Measurements from ENCODE around the gene NALCN. TPM values are rescaled to one million over a fixed set of nuclear protein-coding genes. Genes with fewer than 3 reads are reported as not detected.

Gene NALCN
- total RNA-seq, 3 donors from 2014 or later = 0.80 to 12.1 (median 1.6) TPM

GRCh38 chr13:101190976-101191375 lies 225.3 kb downstream of the NALCN start:
- no peak overlapping the region for H3K27ac ChIP-seq
- no peak for TF ChIP-seq POLR2A (IDR thresholded peaks at IDR 0.05)
- no peak for TF ChIP-seq CTCF (IDR thresholded peaks at IDR 0.05)
- TF ChIP-seq POLR2AphosphoS5 (IDR thresholded peaks at IDR 0.05) = no peak
- no peaks in the 10 kb centered on the region for H3K9me3 ChIP-seq
- H3K36me3 ChIP-seq = no peaks in the 10 kb centered on the region
- H3K4me1 ChIP-seq = no peaks in the 10 kb centered on the region
- no peaks in the 10 kb centered on the region for H3K27me3 ChIP-seq
- DNase-seq (ENCODE audit: low spot score in 2 of 2) = no peak
- H3K4me3 ChIP-seq = no peak overlapping the region
- intact Hi-C loops (cut with DNase I; ENCODE audit: low total_unique reads) = no loop called here

GRCh38 chr13:101190337-101190736 lies 226.0 kb downstream of the NALCN start:
- TF ChIP-seq CTCF (IDR thresholded peaks at IDR 0.05) (no peak), POLR2AphosphoS5 (IDR thresholded peaks at IDR 0.05) (no peak), POLR2A (IDR thresholded peaks at IDR 0.05) (no peak)
- H3K4me3 ChIP-seq = no peak overlapping the region

GRCh38 chr13:101185606-101186005 lies 230.7 kb downstream of the NALCN start:
- Histone ChIP-seq H3K4me1 (no peaks in the 10 kb centered on the region), H3K27me3 (no peaks in the 10 kb centered on the region), H3K27ac (no peak overlapping the region), H3K4me3 (no peak overlapping the region), H3K36me3 (no peaks in the 10 kb centered on the region), H3K9me3 (no peaks in the 10 kb centered on the region)
- no peak for DNase-seq (ENCODE audit: low spot score in 2 of 2)
- intact Hi-C loops (cut with DNase I; ENCODE audit: low total_unique reads) = no loop called here
- TF ChIP-seq POLR2AphosphoS5 (IDR thresholded peaks at IDR 0.05) (no peak), CTCF (IDR thresholded peaks at IDR 0.05) (no peak), POLR2A (IDR thresholded peaks at IDR 0.05) (no peak)

More at GRCh38 chr13:101190337-101190736, 226.0 kb downstream of the NALCN start:
- Histone ChIP-seq H3K36me3 (no peaks in the 10 kb centered on the region), H3K27me3 (no peaks in the 10 kb centered on the region), H3K4me1 (no peaks in the 10 kb centered on the region), H3K27ac (no peak overlapping the region), H3K9me3 (no peaks in the 10 kb centered on the region)
- no peak for DNase-seq (ENCODE audit: low spot score in 2 of 2)
- intact Hi-C loops (cut with DNase I; ENCODE audit: low total_unique reads) = no loop called here

GRCh38 chr13:101181076-101181685 lies 235.1 kb downstream of the NALCN start:
- H3K4me1 ChIP-seq = no peaks in the 10 kb centered on the region
- H3K36me3 ChIP-seq = no peaks in the 10 kb centered on the region
- H3K27ac ChIP-seq = no peak overlapping the region
- no peaks in the 10 kb centered on the region for H3K27me3 ChIP-seq
- DNase-seq (ENCODE audit: low spot score in 2 of 2) = no peak
- H3K4me3 ChIP-seq = no peak overlapping the region
- intact Hi-C loops (cut with DNase I; ENCODE audit: low total_unique reads) = no loop called here
- TF ChIP-seq POLR2AphosphoS5 (IDR thresholded peaks at IDR 0.05) (no peak), CTCF (IDR thresholded peaks at IDR 0.05) (no peak), POLR2A (IDR thresholded peaks at IDR 0.05) (no peak)
- H3K9me3 ChIP-seq = no peaks in the 10 kb centered on the region

GRCh38 chr13:101179021-101179420 lies 237.3 kb downstream of the NALCN start:
- Histone ChIP-seq H3K4me3 (no peak overlapping the region), H3K36me3 (no peaks in the 10 kb centered on the region), H3K4me1 (no peaks in the 10 kb centered on the region), H3K9me3 (no peaks in the 10 kb centered on the region), H3K27ac (no peak overlapping the region), H3K27me3 (no peaks in the 10 kb centered on the region)
- TF ChIP-seq POLR2AphosphoS5 (IDR thresholded peaks at IDR 0.05) = no peak
- TF ChIP-seq CTCF (IDR thresholded peaks at IDR 0.05) = no peak
- TF ChIP-seq POLR2A (IDR thresholded peaks at IDR 0.05) = no peak
- intact Hi-C loops (cut with DNase I; ENCODE audit: low total_unique reads) = no loop called here
- no peak for DNase-seq (ENCODE audit: low spot score in 2 of 2)
